Measurements from ENCODE around the gene BCL11B.

GRCh38 chr14:99182548-99183250 is 89.3 kb downstream of the BCL11B start:
- no peak for TF ChIP-seq EP300 (IDR thresholded peaks at IDR 0.05)
- TF ChIP-seq CTCF (IDR thresholded peaks at IDR 0.05) = no peak

All from tibial nerve (tissue), 4 donors.